ENCODE results near the gene SLC2A4.

DNA sequence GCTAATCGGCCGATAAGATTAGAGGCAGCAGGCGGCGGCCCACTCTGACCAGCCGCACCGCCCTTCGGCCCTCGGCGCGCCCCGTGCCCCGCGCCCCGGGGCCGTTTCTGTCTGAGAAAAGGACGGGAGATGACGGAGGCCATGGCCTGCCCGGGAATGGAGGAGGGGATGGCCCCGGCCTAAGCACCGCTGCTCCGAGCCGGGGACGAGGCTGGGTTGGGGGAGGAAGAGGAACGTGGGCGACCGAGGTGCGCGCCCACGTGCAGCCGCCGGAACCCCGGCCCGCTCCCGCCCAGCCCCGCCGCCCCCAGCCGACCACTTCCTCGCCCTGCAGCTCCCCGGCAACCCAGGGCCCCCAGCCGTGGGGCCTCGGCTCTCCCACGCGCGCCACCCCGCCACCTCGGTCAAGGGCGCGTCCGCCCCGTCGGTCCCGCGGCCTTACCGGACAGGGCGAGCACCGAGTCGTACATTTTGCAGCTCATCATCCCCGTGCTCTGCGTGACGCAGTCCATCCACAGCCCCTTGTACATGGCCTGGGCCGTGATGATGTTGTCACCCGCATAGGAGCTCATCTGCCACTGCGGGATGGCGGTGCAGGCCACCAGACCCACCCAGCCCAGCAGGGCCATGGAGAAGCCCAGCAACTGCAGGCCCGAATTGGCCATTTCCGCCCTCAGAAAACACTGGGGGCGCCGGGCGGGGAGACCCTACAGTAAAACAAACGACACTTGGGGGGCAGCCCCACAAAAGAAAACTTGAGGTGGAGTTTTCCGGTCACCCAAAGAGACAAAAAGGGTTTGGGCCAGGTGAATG lies 19.9 kb upstream of the SLC2A4 start:
- no peak for TF ChIP-seq EZH2 (IDR thresholded peaks at IDR 0.05; ENCODE audit: low read depth)
- TF ChIP-seq, protein P1, sequence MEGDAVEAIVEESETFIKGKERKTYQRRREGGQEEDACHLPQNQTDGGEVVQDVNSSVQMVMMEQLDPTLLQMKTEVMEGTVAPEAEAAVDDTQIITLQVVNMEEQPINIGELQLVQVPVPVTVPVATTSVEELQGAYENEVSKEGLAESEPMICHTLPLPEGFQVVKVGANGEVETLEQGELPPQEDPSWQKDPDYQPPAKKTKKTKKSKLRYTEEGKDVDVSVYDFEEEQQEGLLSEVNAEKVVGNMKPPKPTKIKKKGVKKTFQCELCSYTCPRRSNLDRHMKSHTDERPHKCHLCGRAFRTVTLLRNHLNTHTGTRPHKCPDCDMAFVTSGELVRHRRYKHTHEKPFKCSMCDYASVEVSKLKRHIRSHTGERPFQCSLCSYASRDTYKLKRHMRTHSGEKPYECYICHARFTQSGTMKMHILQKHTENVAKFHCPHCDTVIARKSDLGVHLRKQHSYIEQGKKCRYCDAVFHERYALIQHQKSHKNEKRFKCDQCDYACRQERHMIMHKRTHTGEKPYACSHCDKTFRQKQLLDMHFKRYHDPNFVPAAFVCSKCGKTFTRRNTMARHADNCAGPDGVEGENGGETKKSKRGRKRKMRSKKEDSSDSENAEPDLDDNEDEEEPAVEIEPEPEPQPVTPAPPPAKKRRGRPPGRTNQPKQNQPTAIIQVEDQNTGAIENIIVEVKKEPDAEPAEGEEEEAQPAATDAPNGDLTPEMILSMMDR (conservative IDR thresholded peaks at IDR 0.05), result no peak; the same call in 1 of the 2 replicates
